Activated CD8-positive, alpha-beta memory T cell treated with anti-CD3 and anti-CD28 coated beads, Interleukin-2, amount 10 ng/mL, durations not matched to agents 7 days and 5 days (primary cell): ENCODE results near the gene EPHB1. TPM values are rescaled to one million over a fixed set of nuclear protein-coding genes. Genes with fewer than 3 reads are reported as not detected.

Experiments
- ATAC-seq: fragments of 150-1000 bp; cut with Tn5 transposase; one replicate; pipeline ENCODE4 v1.10.0; 2021; ENCODE audit warnings: moderate library complexity
- CTCF ChIA-PET: fragments of 350-600 bp; sonication (Branson Sonifier 250); formaldehyde crosslinking; loops from one replicate; lab custom pipeline; 2021; ENCODE audit warnings: antibody characterized with exemption; lab: Charles Lee
- DNase-seq: peaks from one replicate; pipeline ENCODE4 v3.0.0-alpha.2; 2020
- H3K27ac Mint-ChIP-seq: one replicate; pipeline ENCODE4 v1.8.0; 2021; ENCODE audit warnings: mild to moderate bottlenecking, mixed read lengths
- H3K27me3 Mint-ChIP-seq: one replicate; pipeline ENCODE4 v1.8.0; 2021; ENCODE audit warnings: mixed read lengths
- H3K36me3 Mint-ChIP-seq: one replicate; pipeline ENCODE4 v1.8.0; 2021; ENCODE audit warnings: mild to moderate bottlenecking, mixed read lengths
- H3K4me1 Mint-ChIP-seq: one replicate; pipeline ENCODE4 v1.8.0; 2021; ENCODE audit warnings: mixed read lengths
- H3K4me3 Mint-ChIP-seq: one replicate; pipeline ENCODE4 v1.8.0; 2021; ENCODE audit warnings: mild to moderate bottlenecking, moderate library complexity, mixed read lengths
- H3K9me3 Mint-ChIP-seq: one replicate; pipeline ENCODE4 v1.8.0; 2022; ENCODE audit warnings: low read depth, mixed read lengths
- total RNA-seq, 2 experiments: library from RNA; stranded (reverse); gene quantifications; one replicate each; pipeline ENCODE4 v1.2.3, GENCODE V29; 2021

Gene EPHB1
- total RNA-seq, 2 experiments from 2014 or later = 0.35 to 2.2 TPM

GRCh38 chr3:135191708-135192107 is 396.6 kb downstream of the EPHB1 start:
- DNase-seq (no peak), ATAC-seq (no peak)
- Mint-ChIP-seq H3K9me3 (no peaks in the 10 kb centered on the region), H3K27me3 (no peaks in the 10 kb centered on the region), H3K4me1 (no peaks in the 10 kb centered on the region), H3K36me3 (no peaks in the 10 kb centered on the region), H3K27ac (no peak overlapping the region), H3K4me3 (no peak overlapping the region)
- CTCF ChIA-PET = no interaction called here

- H3K9me3 Mint-ChIP-seq = no peaks in the 10 kb centered on the region
- H3K36me3 Mint-ChIP-seq = no peaks in the 10 kb centered on the region
- H3K4me1 Mint-ChIP-seq = no peaks in the 10 kb centered on the region
- DNase-seq (no peak), ATAC-seq (no peak)
- no peak overlapping the region for H3K27ac Mint-ChIP-seq
- no peaks in the 10 kb centered on the region for H3K27me3 Mint-ChIP-seq
- no peak overlapping the region for H3K4me3 Mint-ChIP-seq
- CTCF ChIA-PET = no interaction called here
Observed at GRCh38 chr3:135192929-135193328, 397.9 kb downstream of the EPHB1 start.

DNA sequence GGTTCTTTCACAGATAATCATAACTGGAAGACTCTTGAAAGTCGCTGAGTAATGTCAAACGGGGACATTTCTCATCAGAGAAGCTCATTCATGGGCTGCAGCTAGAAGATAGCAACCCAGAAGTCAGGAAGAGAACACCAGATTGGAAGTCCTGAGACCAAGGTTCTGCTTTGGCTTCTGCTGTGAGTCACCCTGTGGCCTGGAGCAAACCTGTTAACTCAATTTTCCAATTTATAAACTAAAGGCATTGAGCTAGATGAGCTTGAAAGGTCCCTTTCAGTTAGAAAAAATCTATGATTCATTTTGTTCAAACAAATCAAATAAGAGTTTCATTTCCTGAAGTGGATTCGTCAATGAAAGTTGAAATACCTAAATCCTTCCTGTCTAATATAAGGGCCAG is 402.2 kb downstream of the EPHB1 start:
- Mint-ChIP-seq H3K27ac (no peak overlapping the region), H3K9me3 (peaks cover 3% of the 10 kb centered on the region), H3K4me1 (no peaks in the 10 kb centered on the region), H3K27me3 (no peaks in the 10 kb centered on the region), H3K4me3 (no peak overlapping the region), H3K36me3 (no peaks in the 10 kb centered on the region)
- CTCF ChIA-PET = no interaction called here
- ATAC-seq (no peak), DNase-seq (no peak)

DNA sequence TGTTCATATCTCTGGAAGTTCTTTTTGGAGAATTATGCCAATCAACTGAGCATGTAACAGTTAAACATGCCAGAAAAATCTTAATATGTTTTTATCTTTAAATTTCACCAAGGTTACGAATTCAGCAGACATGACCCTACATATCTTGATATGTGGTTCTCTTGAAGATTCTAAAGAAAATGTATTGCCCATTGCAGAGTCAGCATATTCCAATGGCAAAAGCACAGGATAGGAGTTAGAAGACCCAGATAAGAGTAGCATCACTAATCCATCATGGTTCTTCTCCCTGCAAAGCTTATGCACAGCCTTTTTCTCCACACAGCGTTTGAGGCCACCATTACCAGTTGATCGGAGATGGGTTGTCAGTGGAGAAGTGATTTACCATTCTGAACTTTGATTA is 402.8 kb downstream of the EPHB1 start:
- no peaks in the 10 kb centered on the region for H3K36me3 Mint-ChIP-seq
- DNase-seq = no peak
- H3K4me3 Mint-ChIP-seq = no peak overlapping the region
- H3K27me3 Mint-ChIP-seq = no peaks in the 10 kb centered on the region
- ATAC-seq = no peak
- CTCF ChIA-PET = no interaction called here
- H3K9me3 Mint-ChIP-seq = peaks cover 3% of the 10 kb centered on the region
- no peak overlapping the region for H3K27ac Mint-ChIP-seq
- no peaks in the 10 kb centered on the region for H3K4me1 Mint-ChIP-seq

DNA sequence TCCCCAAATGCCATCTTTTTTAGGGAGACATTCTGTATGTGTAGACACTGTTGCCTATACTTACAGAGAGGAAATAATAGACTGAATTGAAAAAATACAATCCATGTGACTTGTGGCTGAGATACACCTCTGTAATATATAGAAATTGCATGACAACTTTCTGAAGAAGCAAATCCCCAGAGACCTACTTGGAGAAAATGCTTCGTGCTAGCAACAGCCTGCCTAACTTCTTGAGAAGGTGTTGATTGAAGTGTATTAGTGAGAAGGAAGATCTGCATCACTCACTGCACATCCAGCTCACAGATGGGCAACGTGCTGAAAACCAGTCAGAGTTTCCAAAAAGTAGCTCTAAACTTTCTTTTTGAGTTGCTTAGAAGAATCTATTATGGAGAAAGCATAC is 404.1 kb downstream of the EPHB1 start:
- no peak overlapping the region for H3K27ac Mint-ChIP-seq
- ATAC-seq = no peak
- no peaks in the 10 kb centered on the region for H3K4me1 Mint-ChIP-seq
- no peak for DNase-seq
- H3K4me3 Mint-ChIP-seq = no peak overlapping the region
- no peaks in the 10 kb centered on the region for H3K27me3 Mint-ChIP-seq
- H3K36me3 Mint-ChIP-seq = no peaks in the 10 kb centered on the region
- peaks cover 3% of the 10 kb centered on the region for H3K9me3 Mint-ChIP-seq
- CTCF ChIA-PET = no interaction called here

- Mint-ChIP-seq H3K9me3 (peaks cover 3% of the 10 kb centered on the region), H3K36me3 (no peaks in the 10 kb centered on the region), H3K4me1 (no peaks in the 10 kb centered on the region), H3K4me3 (no peak overlapping the region), H3K27me3 (no peaks in the 10 kb centered on the region), H3K27ac (no peak overlapping the region)
- ATAC-seq = no peak
- no peak for DNase-seq
- CTCF ChIA-PET = no interaction called here
Observed at GRCh38 chr3:135203026-135203425, 408.0 kb downstream of the EPHB1 start.

DNA sequence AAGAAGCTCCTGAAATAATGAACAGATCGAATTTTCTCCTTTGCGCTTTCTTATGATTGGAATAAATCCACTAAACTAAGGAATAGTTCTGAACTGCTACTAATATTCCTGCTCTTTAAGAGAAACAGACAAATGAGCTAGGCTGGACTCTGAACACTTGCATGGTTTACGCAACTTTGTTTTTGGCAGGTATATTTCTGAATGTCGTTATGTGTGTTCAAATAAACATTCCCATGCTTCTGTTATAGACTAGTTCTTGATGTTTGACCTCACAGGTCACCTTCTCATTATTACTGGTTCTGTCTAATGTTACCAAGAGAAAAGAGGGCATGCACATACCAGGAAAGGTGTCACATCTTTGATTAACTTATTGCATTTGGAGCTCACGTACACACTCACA is 418.2 kb downstream of the EPHB1 start:
- ATAC-seq = no peak
- Mint-ChIP-seq H3K27me3 (no peaks in the 10 kb centered on the region), H3K36me3 (no peaks in the 10 kb centered on the region)

GRCh38 chr3:135213822-135214221 is 418.8 kb downstream of the EPHB1 start:
- no peaks in the 10 kb centered on the region for H3K27me3 Mint-ChIP-seq
- no peak overlapping the region for H3K27ac Mint-ChIP-seq
- CTCF ChIA-PET = no interaction called here
- ATAC-seq = no peak
- no peak for DNase-seq
- no peak overlapping the region for H3K4me3 Mint-ChIP-seq
- no peaks in the 10 kb centered on the region for H3K4me1 Mint-ChIP-seq
- no peaks in the 10 kb centered on the region for H3K36me3 Mint-ChIP-seq
- no peaks in the 10 kb centered on the region for H3K9me3 Mint-ChIP-seq

More for the DNA sequence above, 418.2 kb downstream of the EPHB1 start:
- CTCF ChIA-PET = no interaction called here
- no peak overlapping the region for H3K4me3 Mint-ChIP-seq
- H3K27ac Mint-ChIP-seq = no peak overlapping the region
- H3K4me1 Mint-ChIP-seq = no peaks in the 10 kb centered on the region
- DNase-seq = no peak
- no peaks in the 10 kb centered on the region for H3K9me3 Mint-ChIP-seq

GRCh38 chr3:135214400-135214799 is 419.3 kb downstream of the EPHB1 start:
- Mint-ChIP-seq H3K4me1 (no peaks in the 10 kb centered on the region), H3K36me3 (no peaks in the 10 kb centered on the region), H3K27me3 (no peaks in the 10 kb centered on the region), H3K27ac (no peak overlapping the region), H3K4me3 (no peak overlapping the region), H3K9me3 (no peaks in the 10 kb centered on the region)
- DNase-seq (no peak), ATAC-seq (no peak)
- CTCF ChIA-PET = no interaction called here

- no peak overlapping the region for H3K4me3 Mint-ChIP-seq
- CTCF ChIA-PET = no interaction called here
- no peaks in the 10 kb centered on the region for H3K27me3 Mint-ChIP-seq
- ATAC-seq (no peak), DNase-seq (peak; percentile 19)
- no peak overlapping the region for H3K27ac Mint-ChIP-seq
- H3K9me3 Mint-ChIP-seq = no peaks in the 10 kb centered on the region
- no peaks in the 10 kb centered on the region for H3K36me3 Mint-ChIP-seq
- H3K4me1 Mint-ChIP-seq = no peaks in the 10 kb centered on the region
Observed at GRCh38 chr3:135215516-135215915, 420.5 kb downstream of the EPHB1 start.

DNA sequence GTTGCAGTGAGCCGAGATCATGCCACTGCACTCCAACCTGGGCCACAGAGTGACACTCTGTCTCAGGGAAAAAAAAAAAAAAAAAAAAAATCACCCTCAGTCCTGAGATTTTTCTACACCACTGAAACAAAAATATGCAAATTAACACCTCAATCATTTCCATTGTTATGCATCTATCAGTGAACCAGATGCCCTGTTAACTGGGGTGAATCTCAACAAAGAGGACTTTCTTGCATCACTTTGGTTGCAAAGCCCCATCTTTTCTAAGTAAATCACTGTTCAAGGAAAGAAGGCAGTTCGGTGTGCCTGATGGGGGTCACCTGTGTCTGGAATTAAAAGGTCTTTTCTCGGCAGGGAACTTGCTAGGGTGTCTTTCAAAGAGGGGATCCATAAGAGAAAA is 421.6 kb downstream of the EPHB1 start:
- H3K4me1 Mint-ChIP-seq = no peaks in the 10 kb centered on the region
- DNase-seq (peak; percentile 21), ATAC-seq (no peak)
- H3K4me3 Mint-ChIP-seq = no peak overlapping the region
- CTCF ChIA-PET = no interaction called here
- H3K36me3 Mint-ChIP-seq = no peaks in the 10 kb centered on the region
- H3K27me3 Mint-ChIP-seq = no peaks in the 10 kb centered on the region
- no peaks in the 10 kb centered on the region for H3K9me3 Mint-ChIP-seq
- no peak overlapping the region for H3K27ac Mint-ChIP-seq

GRCh38 chr3:135217730-135218129 is 422.7 kb downstream of the EPHB1 start:
- Mint-ChIP-seq H3K4me1 (no peaks in the 10 kb centered on the region), H3K27ac (no peak overlapping the region), H3K4me3 (no peak overlapping the region), H3K9me3 (no peaks in the 10 kb centered on the region), H3K36me3 (no peaks in the 10 kb centered on the region), H3K27me3 (no peaks in the 10 kb centered on the region)
- DNase-seq (peak; percentile 18), ATAC-seq (no peak)
- CTCF ChIA-PET = no interaction called here

DNA sequence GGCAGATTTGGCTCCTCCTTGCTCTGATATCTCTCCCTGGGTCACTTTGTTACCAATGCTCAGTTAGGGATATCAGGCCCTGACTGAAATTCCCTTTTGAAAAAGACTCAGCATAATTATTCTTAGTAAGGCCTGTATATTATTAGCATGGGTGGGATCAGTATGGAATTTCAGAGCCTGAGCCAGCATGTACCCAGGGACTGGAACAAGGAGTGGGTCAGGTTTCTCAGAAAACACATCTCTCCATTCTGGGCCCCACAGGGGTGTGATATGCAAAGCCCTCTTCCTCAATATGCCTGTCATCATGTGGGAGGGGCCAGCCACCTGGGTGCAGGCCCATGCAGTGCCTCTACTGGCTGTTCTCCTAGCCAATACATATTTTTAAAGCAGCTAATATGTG is 423.2 kb downstream of the EPHB1 start:
- no peaks in the 10 kb centered on the region for H3K4me1 Mint-ChIP-seq
- H3K36me3 Mint-ChIP-seq = no peaks in the 10 kb centered on the region
- H3K9me3 Mint-ChIP-seq = no peaks in the 10 kb centered on the region
- H3K4me3 Mint-ChIP-seq = no peak overlapping the region
- no peak overlapping the region for H3K27ac Mint-ChIP-seq
- DNase-seq = peak; percentile 5
- CTCF ChIA-PET = no interaction called here
- no peak for ATAC-seq
- no peaks in the 10 kb centered on the region for H3K27me3 Mint-ChIP-seq

DNA sequence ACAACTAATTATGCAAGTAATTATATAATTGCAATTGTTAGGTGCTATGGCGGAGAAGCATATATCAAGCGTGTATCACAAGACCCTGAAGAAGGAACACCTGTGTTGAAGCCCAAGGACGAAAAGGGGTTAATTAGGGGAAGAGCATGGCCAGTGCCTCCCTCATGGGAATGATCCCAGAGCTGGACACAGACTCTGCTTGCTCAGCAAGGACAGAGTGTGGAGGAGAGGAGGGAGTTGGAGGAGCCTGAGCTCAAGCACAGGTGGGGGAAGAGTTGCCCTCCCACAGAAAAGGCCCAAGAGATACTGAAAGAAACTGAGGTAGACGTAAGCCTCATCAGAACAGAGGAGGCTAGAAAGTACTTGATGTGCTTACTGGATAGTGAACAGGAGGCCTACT is 423.7 kb downstream of the EPHB1 start:
- Mint-ChIP-seq H3K36me3 (no peaks in the 10 kb centered on the region), H3K27ac (no peak overlapping the region), H3K4me3 (no peak overlapping the region), H3K9me3 (no peaks in the 10 kb centered on the region), H3K4me1 (no peaks in the 10 kb centered on the region), H3K27me3 (no peaks in the 10 kb centered on the region)
- ATAC-seq (no peak), DNase-seq (peak; percentile 22)
- CTCF ChIA-PET = no interaction called here

- Mint-ChIP-seq H3K27ac (no peak overlapping the region), H3K4me3 (no peak overlapping the region), H3K36me3 (no peaks in the 10 kb centered on the region), H3K9me3 (peaks cover 2% of the 10 kb centered on the region), H3K4me1 (peaks cover 1% of the 10 kb centered on the region), H3K27me3 (no peaks in the 10 kb centered on the region)
- ATAC-seq (no peak), DNase-seq (peak; percentile 26)
- CTCF ChIA-PET = no interaction called here
Observed at GRCh38 chr3:135224815-135225362, 429.8 kb downstream of the EPHB1 start.
